Measurements from ENCODE around the gene WDR82. TPM values are rescaled to one million over a fixed set of nuclear protein-coding genes. Genes with fewer than 3 reads are reported as not detected.

The WDR82 gene
- total and polyA plus RNA-seq, 10 of the 15 experiments (the other 5 are each of a cell fraction or from before 2014, with no cell fraction given) = 10.1 to 82.4 (median 48.7) TPM

DNA sequence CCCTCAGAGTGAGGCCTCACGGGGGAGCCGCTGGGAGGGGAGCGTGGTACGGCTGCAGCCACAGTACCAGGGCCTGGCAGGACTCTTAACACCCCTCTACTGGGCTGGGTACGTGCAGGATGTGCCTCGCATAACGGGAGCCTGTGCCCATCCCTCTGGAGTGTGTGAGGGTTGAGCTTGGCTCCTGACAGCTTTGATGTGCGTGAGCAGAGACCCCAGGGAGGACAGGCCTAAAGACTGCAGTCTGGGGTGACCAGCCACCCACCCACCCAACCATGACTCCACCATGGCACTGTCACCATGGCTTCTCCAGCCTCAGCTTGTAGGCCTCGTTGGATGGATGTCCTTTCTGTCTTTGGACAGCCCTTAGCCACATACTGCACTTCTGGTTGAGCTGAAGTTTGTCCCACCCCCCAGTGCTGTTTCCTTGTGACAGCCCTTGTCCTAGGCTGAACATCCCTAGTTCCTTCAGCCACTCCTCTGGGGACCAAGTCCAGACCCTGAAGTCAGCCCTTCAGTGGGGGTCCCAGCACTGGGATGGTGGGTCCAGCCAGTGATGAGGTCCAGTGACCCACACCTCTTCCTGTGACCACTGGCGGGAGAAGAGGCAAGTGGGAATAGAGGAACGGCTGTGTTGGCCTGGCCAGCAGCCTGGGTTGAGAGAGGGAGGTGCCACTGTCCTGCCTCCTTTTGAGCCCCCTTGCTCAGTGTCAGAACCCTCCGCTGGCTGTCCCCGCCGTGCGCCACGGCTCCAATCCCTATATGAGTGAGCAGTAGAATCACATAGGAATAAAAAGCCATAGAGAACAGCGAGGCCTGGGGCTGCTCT is 15.3 kb upstream of the WDR82 start (continued):
- TF ChIP-seq, protein P1, sequence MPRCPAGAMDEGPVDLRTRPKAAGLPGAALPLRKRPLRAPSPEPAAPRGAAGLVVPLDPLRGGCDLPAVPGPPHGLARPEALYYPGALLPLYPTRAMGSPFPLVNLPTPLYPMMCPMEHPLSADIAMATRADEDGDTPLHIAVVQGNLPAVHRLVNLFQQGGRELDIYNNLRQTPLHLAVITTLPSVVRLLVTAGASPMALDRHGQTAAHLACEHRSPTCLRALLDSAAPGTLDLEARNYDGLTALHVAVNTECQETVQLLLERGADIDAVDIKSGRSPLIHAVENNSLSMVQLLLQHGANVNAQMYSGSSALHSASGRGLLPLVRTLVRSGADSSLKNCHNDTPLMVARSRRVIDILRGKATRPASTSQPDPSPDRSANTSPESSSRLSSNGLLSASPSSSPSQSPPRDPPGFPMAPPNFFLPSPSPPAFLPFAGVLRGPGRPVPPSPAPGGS (IDR thresholded peaks at IDR 0.05; ENCODE audit: borderline replicate concordance, insufficient read depth, low read depth, low read length, poor library complexity, severe bottlenecking) = no peak
- TF ChIP-seq ZNF24 (IDR thresholded peaks at IDR 0.05) (no peak), E2F8 (IDR thresholded peaks at IDR 0.05; ENCODE audit: low read depth, partially characterized antibody) (no peak), ASH2L (IDR thresholded peaks at IDR 0.05; ENCODE audit: borderline replicate concordance, low read depth) (no peak)
